B cell (primary cell): ENCODE data around the gene IFT22.
"Not testable (repeated sequence)": the region's sequence is repeated elsewhere in the genome, so short reads cannot be mapped to it uniquely, and the experiment has no call there.

Source experiments
- CTCF ChIP-seq: fragments of 200-600 bp; IDR thresholded peaks from one replicate; pipeline ENCODE4 v1.8.0; 2022; ENCODE audit warnings: antibody characterized with exemption, mild to moderate bottlenecking
- EZH2 ChIP-seq: IDR thresholded peaks from 2 replicates; pipeline ENCODE4 v1.6.1; 2012; ENCODE audit warnings: borderline replicate concordance, low read depth, mild to moderate bottlenecking, moderate library complexity, low read length; ENCODE audit not compliant: insufficient read depth, poor library complexity, severe bottlenecking

- TF ChIP-seq CTCF, EZH2: not testable (repeated sequence)
Measured at GRCh38 chr7:101285880-101286279, 35.7 kb downstream of the IFT22 start.
